ENCODE data around the gene ABI3BP.

ABI3BP gene

GRCh38 chr3:100966049-100966491 is 27.2 kb downstream of the ABI3BP start:
- no peak for DNase-seq (ENCODE audit: low read depth)
- H3K4me3 ChIP-seq (ENCODE audit: low read depth, low read length), result no peak overlapping the region
- TF ChIP-seq MAX (IDR thresholded peaks at IDR 0.05; ENCODE audit: low read depth, low read length) (no peak), CTCF (IDR thresholded peaks at IDR 0.05; ENCODE audit: low read depth, low read length) (no peak)

- no peak for TF ChIP-seq POLR2A (IDR thresholded peaks at IDR 0.05; ENCODE audit: extremely low read depth, insufficient read length)
- TF ChIP-seq MYC (IDR thresholded peaks at IDR 0.05; ENCODE audit: low read depth, low read length), result no peak
- no peak for TF ChIP-seq CTCF (IDR thresholded peaks at IDR 0.05; ENCODE audit: low read depth, low read length)
- no peak for TF ChIP-seq MAX (IDR thresholded peaks at IDR 0.05; ENCODE audit: low read depth, low read length)
These were observed 30.2 kb downstream of the ABI3BP start for GRCh38 chr3:100963041-100963440.

GRCh38 chr3:100957261-100957986 is 35.8 kb downstream of the ABI3BP start:
- no peak overlapping the region for H3K4me3 ChIP-seq (ENCODE audit: low read depth, low read length)
- no peak for DNase-seq (ENCODE audit: low read depth)
- no peak for TF ChIP-seq MAX (IDR thresholded peaks at IDR 0.05; ENCODE audit: low read depth, low read length)
- no peak for TF ChIP-seq MYC (IDR thresholded peaks at IDR 0.05; ENCODE audit: low read depth, low read length)
- TF ChIP-seq CTCF (IDR thresholded peaks at IDR 0.05; ENCODE audit: low read depth, low read length), result no peak
- TF ChIP-seq POLR2A (IDR thresholded peaks at IDR 0.05; ENCODE audit: extremely low read depth, insufficient read length), result no peak

More at GRCh38 chr3:100963041-100963440, 30.2 kb downstream of the ABI3BP start:
- no peak overlapping the region for H3K4me3 ChIP-seq (ENCODE audit: low read depth, low read length)
- DNase-seq (ENCODE audit: low read depth), result no peak

- no peak for DNase-seq (ENCODE audit: low read depth)
- TF ChIP-seq POLR2A (IDR thresholded peaks at IDR 0.05; ENCODE audit: extremely low read depth, insufficient read length) (no peak), CTCF (IDR thresholded peaks at IDR 0.05; ENCODE audit: low read depth, low read length) (no peak), MAX (IDR thresholded peaks at IDR 0.05; ENCODE audit: low read depth, low read length) (no peak), MYC (IDR thresholded peaks at IDR 0.05; ENCODE audit: low read depth, low read length) (no peak)
- no peak overlapping the region for H3K4me3 ChIP-seq (ENCODE audit: low read depth, low read length)
These were observed 36.9 kb downstream of the ABI3BP start for GRCh38 chr3:100956276-100956675.

- TF ChIP-seq MAX (IDR thresholded peaks at IDR 0.05; ENCODE audit: low read depth, low read length) (no peak), CTCF (IDR thresholded peaks at IDR 0.05; ENCODE audit: low read depth, low read length) (no peak), MYC (IDR thresholded peaks at IDR 0.05; ENCODE audit: low read depth, low read length) (no peak), POLR2A (IDR thresholded peaks at IDR 0.05; ENCODE audit: extremely low read depth, insufficient read length) (no peak)
- no peak for DNase-seq (ENCODE audit: low read depth)
- H3K4me3 ChIP-seq (ENCODE audit: low read depth, low read length), result no peak overlapping the region
These were observed 38.2 kb downstream of the ABI3BP start for GRCh38 chr3:100954990-100955389.

Data from NB4 (cell line).